Endothelial cell of umbilical vein (primary cell): Measurements from ENCODE around the gene KRT31. TPM values are rescaled to one million over a fixed set of nuclear protein-coding genes. Genes with fewer than 3 reads are reported as not detected.

ENCODE experiments used
- BruUV-seq: library from RNA; stranded (reverse); fragments of 400-500 nt; replicated peaks from 2 replicates; lab custom pipeline; 2021; lab: Mats Ljungman, UMichigan
- CTCF ChIA-PET: fragments of 300-600, 350-600 bp; sonication (Branson Sonifier 250); formaldehyde crosslinking; loops from one replicate; lab custom pipeline; 2021; ENCODE audit warnings: antibody characterized with exemption, inconsistent platforms; lab: Charles Lee
- POLR2A ChIA-PET: fragments of 300-600, 350-600 bp; sonication (Branson Sonifier 250); formaldehyde crosslinking; loops from one replicate; lab custom pipeline; 2021; ENCODE audit warnings: antibody characterized with exemption, inconsistent platforms; lab: Charles Lee
- DNase-seq: peaks from one replicate; pipeline ENCODE4 v3.0.0-alpha.2; 2011; ENCODE audit warnings: low read depth, low spot score
- FAIRE-seq: peaks from 2 replicates; lab custom pipeline; 2011; peaks lifted over from hg19 to GRCh38; lab: Jason Lieb, UNC
- H2AFZ ChIP-seq: 2 replicates; pipeline ENCODE4 v1.6.0; 2012; ENCODE audit warnings: low read depth, low read length, control low read depth, inconsistent platforms
- H3K27ac ChIP-seq: 2 replicates; pipeline ENCODE4 v1.5.1; 2011; ENCODE audit warnings: low read depth, mild to moderate bottlenecking, control low read depth, low read length, moderate library complexity; ENCODE audit not compliant: insufficient read depth
- H3K27me3 ChIP-seq, 2 experiments: 2 replicates each; pipeline versions ENCODE4 v1.6.0 to v1.6.1; 2011; ENCODE audit warnings: low read length in 2 of 2, mixed read lengths in 1 of 2; ENCODE audit not compliant: control insufficient read depth in 2 of 2, insufficient read depth in 2 of 2
- H3K36me3 ChIP-seq, 2 experiments: 2 replicates in 1 of 2; 3 replicates in 1 of 2; pipeline ENCODE4 v1.5.1; 2011; ENCODE audit warnings: low read length in 2 of 2, mild to moderate bottlenecking in 1 of 2, moderate library complexity in 1 of 2; ENCODE audit not compliant: control insufficient read depth in 2 of 2, insufficient read depth in 2 of 2; ENCODE audit errors: extremely low read depth in 1 of 2
- H3K4me1 ChIP-seq: 3 replicates; pipeline ENCODE4 v1.5.1; 2011; ENCODE audit warnings: mild to moderate bottlenecking, low read length; ENCODE audit not compliant: control insufficient read depth, insufficient read depth; ENCODE audit errors: extremely low read depth
- H3K4me2 ChIP-seq: 2 replicates; pipeline ENCODE4 v1.6.1; 2011; ENCODE audit warnings: low read length, control low read depth, mixed read lengths; ENCODE audit not compliant: insufficient read depth
- H3K4me3 ChIP-seq, 3 experiments: fragments of 200-600 bp in 1 of 3; sonication (generic), shearing (Covaris generic) in 1 of 3; replicated peaks in 1 of 3; 2 replicates each; pipeline ENCODE4 v1.5.1; 2011 to 2016; ENCODE audit warnings: control low read depth in 3 of 3, low read length in 3 of 3, mild to moderate bottlenecking in 2 of 3, inconsistent platforms in 1 of 3, low read depth in 1 of 3, moderate library complexity in 1 of 3; ENCODE audit not compliant: insufficient read depth in 1 of 3
- H3K79me2 ChIP-seq: 2 replicates; pipeline ENCODE4 v1.6.0; 2012; ENCODE audit warnings: low read length, inconsistent platforms; ENCODE audit not compliant: control insufficient read depth, insufficient read depth
- H3K9ac ChIP-seq: replicated peaks from 2 replicates; pipeline ENCODE3; 2011; ENCODE audit warnings: low read length, control low read depth; ENCODE audit not compliant: insufficient read depth; ENCODE audit errors: extremely low read depth
- H3K9me1 ChIP-seq: replicated peaks from 3 replicates; pipeline ENCODE4 v1.6.0; 2011; ENCODE audit warnings: mild to moderate bottlenecking, low read length; ENCODE audit not compliant: control insufficient read depth, insufficient read depth; ENCODE audit errors: extremely low read depth
- H3K9me3 ChIP-seq: replicated peaks from 2 replicates; pipeline ENCODE4 v1.5.1; 2012; ENCODE audit warnings: low read length, inconsistent platforms; ENCODE audit not compliant: control insufficient read depth, insufficient read depth
- H4K20me1 ChIP-seq: replicated peaks from 2 replicates; pipeline ENCODE3; 2011; ENCODE audit warnings: mild to moderate bottlenecking, low read length; ENCODE audit not compliant: control insufficient read depth, insufficient read depth; ENCODE audit errors: extremely low read depth
- EZH2 ChIP-seq: IDR thresholded peaks from 2 replicates; pipeline ENCODE4 v1.6.1; 2012; ENCODE audit warnings: borderline replicate concordance, low read depth, mild to moderate bottlenecking, moderate library complexity, low read length, inconsistent platforms; ENCODE audit not compliant: severe bottlenecking
- FOS ChIP-seq: IDR thresholded peaks from 2 replicates; pipeline ENCODE4 v1.6.1; 2011; ENCODE audit warnings: mild to moderate bottlenecking, low read length, moderate library complexity, borderline replicate concordance; ENCODE audit not compliant: insufficient read depth
- GATA2 ChIP-seq: IDR thresholded peaks from 2 replicates; pipeline ENCODE4 v1.7.0; 2011; ENCODE audit warnings: low read depth, mild to moderate bottlenecking, moderate library complexity, mixed read lengths, low read length; ENCODE audit not compliant: insufficient read length, insufficient read depth
- JUN ChIP-seq: IDR thresholded peaks from 2 replicates; pipeline ENCODE4 v1.6.1; 2011; ENCODE audit warnings: borderline replicate concordance, low read depth; ENCODE audit not compliant: insufficient read length, insufficient read depth
- MYC ChIP-seq: IDR thresholded peaks from one replicate; pipeline ENCODE4 v1.6.1; 2011; ENCODE audit warnings: mild to moderate bottlenecking, low read depth, low read length
- POLR2A ChIP-seq: IDR thresholded peaks from 2 replicates; pipeline ENCODE4 v1.6.1; 2012; ENCODE audit warnings: low read depth, mild to moderate bottlenecking, control low read depth, low read length
- POLR2AphosphoS5 ChIP-seq: IDR thresholded peaks from 2 replicates; pipeline ENCODE4 v1.6.1; 2012; ENCODE audit warnings: low read depth, mild to moderate bottlenecking, control low read depth, low read length, moderate library complexity; ENCODE audit not compliant: insufficient read depth
- dilution Hi-C: fragments of 300-500 bp; cut with MboI; formaldehyde crosslinking; loops from one replicate; pipeline ENCODE4 v1.15.0; 2019; ENCODE audit warnings: low sequenced_read_pairs; ENCODE audit not compliant: extremely low pct_ligation_motif_present
- intact Hi-C: fragments of 100-400 bp; cut with micrococcal nuclease; formaldehyde crosslinking; loops from one replicate; pipeline ENCODE4 v1.10.0; 2022
- polyA plus RNA-seq, 4 experiments: library from polyadenylated mRNA; depleted of rRNA in 3 of 4; stranded (reverse) in 3 of 4; unstranded in 1 of 4; fragments of >200 nt; gene quantifications; 2 replicates each; pipeline versions ENCODE4 v1.2.1 to v1.2.3, GENCODE V29; 2011 to 2012; ENCODE audit warnings: missing spikeins in 1 of 4
- total RNA-seq: library from RNA; stranded (reverse); gene quantifications from 2 replicates; pipeline ENCODE4 v1.2.3, GENCODE V29; 2021
- TF ChIP-seq, protein P1 (sequence below), 2 donors: IDR thresholded peaks; 1 replicate in 1 of 2; 2 replicates in 1 of 2; pipeline ENCODE4 v1.5.1; 2011; ENCODE audit warnings: low read length in 2 of 2, mild to moderate bottlenecking in 2 of 2, moderate library complexity in 2 of 2, control low read depth in 1 of 2, inconsistent platforms in 1 of 2, low read depth in 1 of 2; ENCODE audit not compliant: insufficient read depth in 1 of 2; ENCODE audit errors: extremely low read depth in 1 of 2
- TF ChIP-seq, protein P2 (sequence below): IDR thresholded peaks from 2 replicates; pipeline ENCODE4 v1.6.1; 2011; ENCODE audit not compliant: insufficient read depth, insufficient read length

KRT31 gene
- total and polyA plus RNA-seq, 2 donors (not counting 3 experiments of a cell fraction or from before 2014, with no cell fraction given): not detected

- DNase-seq (no peak), FAIRE-seq (no peak)
- BruUV-seq: no TSS peak
- intact Hi-C loops: no loop called here
- Histone ChIP-seq H3K9ac (no peak overlapping the region), H3K79me2 (no peaks in the 10 kb centered on the region), H3K9me3 (no peaks in the 10 kb centered on the region), H3K4me1 (no peaks in the 10 kb centered on the region), H3K36me3 (no peaks in the 10 kb centered on the region), H3K27ac (no peak overlapping the region), H3K4me3 (no peak overlapping the region), H4K20me1 (no peaks in the 10 kb centered on the region), H3K9me1 (no peaks in the 10 kb centered on the region), H3K27me3 (peaks cover 8 to 20% of the 10 kb centered on the region in 2 experiments), H3K4me2 (no peak overlapping the region), H2AFZ (no peak overlapping the region)
- ChIA-PET POLR2A (no interaction called here), CTCF (no interaction called here)
- dilution Hi-C loops: no loop called here
- TF ChIP-seq FOS: no peak
- no peak for TF ChIP-seq JUN
- TF ChIP-seq, protein P1, sequence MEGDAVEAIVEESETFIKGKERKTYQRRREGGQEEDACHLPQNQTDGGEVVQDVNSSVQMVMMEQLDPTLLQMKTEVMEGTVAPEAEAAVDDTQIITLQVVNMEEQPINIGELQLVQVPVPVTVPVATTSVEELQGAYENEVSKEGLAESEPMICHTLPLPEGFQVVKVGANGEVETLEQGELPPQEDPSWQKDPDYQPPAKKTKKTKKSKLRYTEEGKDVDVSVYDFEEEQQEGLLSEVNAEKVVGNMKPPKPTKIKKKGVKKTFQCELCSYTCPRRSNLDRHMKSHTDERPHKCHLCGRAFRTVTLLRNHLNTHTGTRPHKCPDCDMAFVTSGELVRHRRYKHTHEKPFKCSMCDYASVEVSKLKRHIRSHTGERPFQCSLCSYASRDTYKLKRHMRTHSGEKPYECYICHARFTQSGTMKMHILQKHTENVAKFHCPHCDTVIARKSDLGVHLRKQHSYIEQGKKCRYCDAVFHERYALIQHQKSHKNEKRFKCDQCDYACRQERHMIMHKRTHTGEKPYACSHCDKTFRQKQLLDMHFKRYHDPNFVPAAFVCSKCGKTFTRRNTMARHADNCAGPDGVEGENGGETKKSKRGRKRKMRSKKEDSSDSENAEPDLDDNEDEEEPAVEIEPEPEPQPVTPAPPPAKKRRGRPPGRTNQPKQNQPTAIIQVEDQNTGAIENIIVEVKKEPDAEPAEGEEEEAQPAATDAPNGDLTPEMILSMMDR (IDR thresholded peaks at IDR 0.05; ENCODE audit: extremely low read depth in 1 of 2, insufficient read depth in 1 of 2, low read depth in 1 of 2, low read length in 2 of 2): no peak
- TF ChIP-seq MYC: no peak
Observed at GRCh38 chr17:41393826-41394225, 3.6 kb downstream of the KRT31 start.

GRCh38 chr17:41393294-41393693 is 4.1 kb downstream of the KRT31 start:
- no peaks in the 10 kb centered on the region for H3K9me3 ChIP-seq
- no peaks in the 10 kb centered on the region for H3K9me1 ChIP-seq
- H3K27ac ChIP-seq: no peak overlapping the region
- ChIA-PET POLR2A (no interaction called here), CTCF (no interaction called here)
- TF ChIP-seq MYC (no peak), GATA2 (no peak), FOS (no peak), JUN (no peak), POLR2AphosphoS5 (no peak), POLR2A (no peak), EZH2 (no peak)
- TF ChIP-seq, protein P2, sequence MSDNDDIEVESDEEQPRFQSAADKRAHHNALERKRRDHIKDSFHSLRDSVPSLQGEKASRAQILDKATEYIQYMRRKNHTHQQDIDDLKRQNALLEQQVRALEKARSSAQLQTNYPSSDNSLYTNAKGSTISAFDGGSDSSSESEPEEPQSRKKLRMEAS: no peak
- TF ChIP-seq, protein P1 (IDR thresholded peaks at IDR 0.05; ENCODE audit: extremely low read depth in 1 of 2, insufficient read depth in 1 of 2, low read depth in 1 of 2, low read length in 2 of 2): no peak
- no peaks in the 10 kb centered on the region for H3K36me3 ChIP-seq
- H3K9ac ChIP-seq: no peak overlapping the region
- DNase-seq (no peak), FAIRE-seq (no peak)
- no peak overlapping the region for H3K4me2 ChIP-seq
- H4K20me1 ChIP-seq: no peaks in the 10 kb centered on the region
- no peak overlapping the region for H2AFZ ChIP-seq
- dilution Hi-C loops: no loop called here
- H3K79me2 ChIP-seq: no peaks in the 10 kb centered on the region
- no peak overlapping the region for H3K4me3 ChIP-seq
- H3K4me1 ChIP-seq: no peaks in the 10 kb centered on the region
- H3K27me3 ChIP-seq: peaks cover 8 to 20% of the 10 kb centered on the region in 2 experiments
- intact Hi-C loops: no loop called here
- no TSS peak for BruUV-seq
